GM10248 (cell line): ENCODE measurements around the gene TXNRD1.

Experiments used
- CTCF ChIA-PET: fragments of 300-600 bp; sonication (Branson Sonifier 250); formaldehyde crosslinking; extraction: SDS; loops from one replicate; lab custom pipeline; 2021; ENCODE audit warnings: antibody characterized with exemption; lab: Yijun Ruan, JAX
- POLR2A ChIA-PET: fragments of 350-650 bp; sonication (Branson Sonifier 250); formaldehyde crosslinking; extraction: SDS; loops from one replicate; lab custom pipeline; 2020; ENCODE audit warnings: antibody characterized with exemption; lab: Yijun Ruan, JAX
- DNase-seq: peaks from one replicate; pipeline ENCODE4 v3.0.0; 2012; ENCODE audit errors: extremely low spot score
- CTCF ChIP-seq: IDR thresholded peaks from 2 replicates; pipeline ENCODE4 v1.5.1; 2012; ENCODE audit warnings: mild to moderate bottlenecking, low read depth; ENCODE audit errors: extremely low read depth, missing control alignments, control extremely low read depth

Gene TXNRD1

GRCh38 chr12:104218935-104219334 lies 3.4 kb downstream of the TXNRD1 start:
- ChIA-PET CTCF (interaction anchor here (1.8 kb wide), 1 partner anchor 140 kb away, joined by 15 read pairs; no protein-coding TSS in a partner anchor), POLR2A (no interaction called here)
- DNase-seq: no peak
- TF ChIP-seq CTCF: no peak

- CTCF ChIA-PET: interaction anchor here (0.9 to 1.8 kb wide), 2 partner anchors 15 to 140 kb away, joined by 3 to 15 read pairs; no protein-coding TSS in a partner anchor
- no peak for TF ChIP-seq CTCF
- POLR2A ChIA-PET: no interaction called here
- DNase-seq: no peak
Measured at GRCh38 chr12:104219361-104219892, 3.8 kb downstream of the TXNRD1 start.

GRCh38 chr12:104219908-104220404 lies 4.4 kb downstream of the TXNRD1 start:
- POLR2A ChIA-PET: no interaction called here
- CTCF ChIA-PET: interaction anchor here (0.9 to 1.8 kb wide), 3 partner anchors 15 to 139 kb away, joined by 3 to 15 read pairs (median 3); no protein-coding TSS in a partner anchor
- no peak for DNase-seq
- no peak for TF ChIP-seq CTCF

GRCh38 chr12:104220931-104221330 lies 5.4 kb downstream of the TXNRD1 start:
- ChIA-PET POLR2A (no interaction called here), CTCF (interaction anchor here (1.1 to 1.3 kb wide), 2 partner anchors 19 to 138 kb away, joined by 3 read pairs; no protein-coding TSS in a partner anchor)
- TF ChIP-seq CTCF: no peak
- DNase-seq: no peak

GRCh38 chr12:104222976-104223375 lies 7.4 kb downstream of the TXNRD1 start:
- no peak for TF ChIP-seq CTCF
- ChIA-PET POLR2A (no interaction called here), CTCF (interaction anchor here (1.0 to 1.3 kb wide), 2 partner anchors 9 to 1197 kb away, joined by 3 read pairs; no protein-coding TSS in a partner anchor)
- DNase-seq: no peak

GRCh38 chr12:104223712-104224111 lies 8.1 kb downstream of the TXNRD1 start:
- POLR2A ChIA-PET: no interaction called here
- DNase-seq: no peak
- CTCF ChIA-PET: interaction anchor here (1.0 to 1.2 kb wide), 3 partner anchors 48 to 1197 kb away, joined by 3 to 4 read pairs (median 3); no protein-coding TSS in a partner anchor
- no peak for TF ChIP-seq CTCF
